H7 (cell line): ENCODE data around the gene GABRD. TPM values are rescaled to one million over a fixed set of nuclear protein-coding genes. Genes with fewer than 3 reads are reported as not detected.

ENCODE experiments used
- DNase-seq: peaks from one replicate; pipeline ENCODE4 v3.0.0; 2012
- H3K27me3 ChIP-seq: 2 replicates; pipeline ENCODE4 v1.6.0; 2011; ENCODE audit warnings: mild to moderate bottlenecking, low read length; ENCODE audit not compliant: control insufficient read depth, insufficient read depth
- H3K36me3 ChIP-seq: replicated peaks from 2 replicates; pipeline ENCODE4 v1.5.1; 2011; ENCODE audit warnings: low read length; ENCODE audit not compliant: control insufficient read depth, insufficient read depth
- H3K4me3 ChIP-seq: 2 replicates; pipeline ENCODE4 v1.5.1; 2011; ENCODE audit warnings: low read depth, mild to moderate bottlenecking, control low read depth, low read length, moderate library complexity; ENCODE audit not compliant: insufficient read depth
- total RNA-seq: library from RNA; depleted of rRNA; stranded (reverse); fragments of >200 nt; shearing (Covaris generic); gene quantifications from 2 replicates; pipeline ENCODE4 v1.2.3, GENCODE V29; 2014

The GABRD gene
- total RNA-seq, 1 experiment from 2014 or later = 5.1 TPM

GRCh38 chr1:2032737-2033136, 13.6 kb downstream of the GABRD start:
- Histone ChIP-seq H3K36me3 (no peaks in the 10 kb centered on the region), H3K4me3 (no peak overlapping the region), H3K27me3 (no peaks in the 10 kb centered on the region)
- no peak for DNase-seq

DNA sequence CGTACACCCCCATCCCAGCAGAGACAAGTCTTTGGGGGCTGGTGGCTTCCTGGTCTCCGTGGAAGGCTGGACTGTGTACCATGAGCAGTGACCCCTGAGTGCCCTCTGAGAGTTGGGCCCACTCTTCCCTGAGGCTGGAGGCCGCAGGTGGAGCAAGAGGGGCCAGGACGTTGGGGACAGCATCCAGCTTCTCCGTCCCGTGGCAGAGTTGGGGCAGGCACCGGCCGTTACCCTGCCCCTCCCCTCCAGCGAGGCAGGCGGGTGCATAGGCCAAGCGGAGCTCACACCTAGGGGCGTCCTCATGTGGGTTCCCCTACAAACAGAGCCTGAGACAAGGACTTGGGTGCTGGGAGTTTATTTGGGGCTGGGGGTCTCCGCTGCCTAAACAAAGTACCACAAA, 14.0 kb downstream of the GABRD start:
- Histone ChIP-seq H3K36me3 (no peaks in the 10 kb centered on the region), H3K27me3 (no peaks in the 10 kb centered on the region), H3K4me3 (no peak overlapping the region)
- DNase-seq = no peak

DNA sequence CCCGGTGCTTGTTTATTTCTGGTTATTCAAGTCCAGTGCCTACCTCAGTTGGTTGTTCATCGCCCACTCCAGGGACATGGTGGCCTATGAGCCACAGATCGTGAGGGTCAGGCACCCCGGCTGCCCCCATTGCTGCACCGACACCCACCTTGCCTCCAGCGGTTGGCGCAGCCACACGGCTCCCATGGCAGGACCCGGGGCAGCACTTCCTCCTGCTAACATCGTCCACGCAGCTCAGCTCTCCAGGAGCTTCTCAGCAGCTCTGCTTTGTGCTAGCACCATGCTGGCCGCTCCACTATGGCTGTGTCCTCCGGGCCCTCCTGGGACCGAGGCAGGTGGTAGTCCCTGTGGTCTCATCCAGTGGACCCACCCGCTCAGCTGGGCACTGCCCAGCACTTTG, 17.1 kb downstream of the GABRD start:
- Histone ChIP-seq H3K4me3 (no peak overlapping the region), H3K36me3 (no peaks in the 10 kb centered on the region), H3K27me3 (no peaks in the 10 kb centered on the region)
- DNase-seq = no peak

GRCh38 chr1:2037314-2037979, 18.3 kb downstream of the GABRD start:
- no peak for DNase-seq

GRCh38 chr1:2038229-2038628, 19.1 kb downstream of the GABRD start:
- no peaks in the 10 kb centered on the region for H3K27me3 ChIP-seq
- H3K36me3 ChIP-seq = no peaks in the 10 kb centered on the region
- H3K4me3 ChIP-seq = no peak overlapping the region
- DNase-seq = no peak

More at GRCh38 chr1:2037314-2037979, 18.3 kb downstream of the GABRD start:
- Histone ChIP-seq H3K36me3 (no peaks in the 10 kb centered on the region), H3K27me3 (no peaks in the 10 kb centered on the region), H3K4me3 (no peak overlapping the region)

DNA sequence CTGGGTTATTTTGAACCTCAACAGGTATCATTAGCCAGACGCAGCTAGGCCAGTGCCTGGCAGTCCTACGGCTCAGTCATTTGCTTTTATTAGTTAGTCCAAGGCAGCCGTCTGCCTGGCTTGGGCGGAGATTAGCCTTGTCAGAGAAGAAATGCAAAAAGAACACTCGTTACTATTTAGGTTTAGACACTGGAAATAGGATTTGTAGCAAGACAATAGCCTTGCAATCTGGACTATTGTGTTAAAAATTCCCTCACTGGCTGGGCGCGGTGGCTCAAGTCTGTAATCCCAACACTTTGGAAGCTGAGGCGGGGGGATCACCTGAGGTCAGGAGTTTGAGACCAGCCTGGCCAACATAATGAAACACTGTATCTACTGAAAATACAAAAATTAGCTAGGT, 20.1 kb downstream of the GABRD start:
- no peak for DNase-seq
- Histone ChIP-seq H3K4me3 (no peak overlapping the region), H3K36me3 (no peaks in the 10 kb centered on the region), H3K27me3 (no peaks in the 10 kb centered on the region)

- Histone ChIP-seq H3K27me3 (peaks cover 2% of the 10 kb centered on the region; the same call in 1 of the 2 replicates), H3K36me3 (no peaks in the 10 kb centered on the region), H3K4me3 (no peak overlapping the region)
- DNase-seq = no peak
Measured at GRCh38 chr1:2041305-2041704, 22.2 kb downstream of the GABRD start.

- no peak for DNase-seq
- no peaks in the 10 kb centered on the region for H3K36me3 ChIP-seq
- H3K27me3 ChIP-seq = peaks cover 2% of the 10 kb centered on the region; the same call in 1 of the 2 replicates
- no peak overlapping the region for H3K4me3 ChIP-seq
Measured at GRCh38 chr1:2041887-2042286, 22.7 kb downstream of the GABRD start.

DNA sequence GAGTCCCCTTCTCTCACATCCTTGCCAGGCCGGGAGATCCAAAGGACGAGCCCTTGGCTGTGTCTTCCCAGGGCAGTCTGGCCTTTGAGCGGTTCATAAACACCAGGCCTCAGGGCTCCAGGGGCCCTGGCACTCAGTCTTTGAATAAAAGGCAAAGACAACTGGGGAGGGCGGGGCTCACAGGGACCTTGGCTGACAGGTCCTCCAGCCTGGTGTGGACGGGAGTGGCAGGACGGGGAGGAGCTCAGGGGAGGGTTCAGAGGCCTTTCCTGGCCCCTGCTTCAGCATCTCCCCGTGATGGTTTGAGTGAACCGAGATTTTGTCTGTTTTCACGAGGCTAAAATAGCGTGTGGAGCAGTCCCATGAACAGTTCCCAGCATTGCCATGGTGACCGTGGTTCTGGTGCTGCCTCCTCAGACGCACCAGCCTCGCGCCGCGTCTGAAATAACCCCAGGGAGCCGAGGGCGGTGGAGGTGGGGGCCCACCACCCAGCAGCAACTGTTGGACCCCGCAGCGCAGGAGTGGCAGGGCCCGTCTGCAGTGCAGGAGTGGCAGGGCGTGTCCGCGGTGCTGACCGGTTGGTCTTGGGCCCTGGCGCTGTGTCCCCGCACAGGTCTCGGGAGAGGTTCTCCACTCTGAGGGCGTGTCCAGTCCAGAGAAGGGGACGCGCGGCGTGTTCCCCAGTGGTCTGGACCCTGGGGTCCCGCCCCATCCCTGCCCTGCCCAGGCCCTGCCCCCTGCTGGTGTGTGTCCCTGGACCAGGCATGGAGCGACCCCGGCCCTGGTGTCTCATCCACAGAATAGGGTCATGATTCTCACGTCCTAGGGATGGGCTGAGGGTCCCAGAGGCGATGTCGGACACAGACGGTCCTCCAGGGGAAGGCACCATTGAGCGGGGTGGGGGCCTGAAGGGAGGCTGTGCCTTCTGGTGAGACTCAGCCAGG, 24.0 kb downstream of the GABRD start:
- peak; percentile 76 for DNase-seq

GRCh38 chr1:2043886-2044285, 24.7 kb downstream of the GABRD start:
- Histone ChIP-seq H3K4me3 (no peak overlapping the region), H3K36me3 (no peaks in the 10 kb centered on the region), H3K27me3 (peaks cover 6% of the 10 kb centered on the region; the same call in 1 of the 2 replicates)
- no peak for DNase-seq

More for the DNA sequence above, 24.0 kb downstream of the GABRD start:
- Histone ChIP-seq H3K4me3 (no peak overlapping the region), H3K36me3 (no peaks in the 10 kb centered on the region), H3K27me3 (peaks cover 4% of the 10 kb centered on the region; the same call in 1 of the 2 replicates)

DNA sequence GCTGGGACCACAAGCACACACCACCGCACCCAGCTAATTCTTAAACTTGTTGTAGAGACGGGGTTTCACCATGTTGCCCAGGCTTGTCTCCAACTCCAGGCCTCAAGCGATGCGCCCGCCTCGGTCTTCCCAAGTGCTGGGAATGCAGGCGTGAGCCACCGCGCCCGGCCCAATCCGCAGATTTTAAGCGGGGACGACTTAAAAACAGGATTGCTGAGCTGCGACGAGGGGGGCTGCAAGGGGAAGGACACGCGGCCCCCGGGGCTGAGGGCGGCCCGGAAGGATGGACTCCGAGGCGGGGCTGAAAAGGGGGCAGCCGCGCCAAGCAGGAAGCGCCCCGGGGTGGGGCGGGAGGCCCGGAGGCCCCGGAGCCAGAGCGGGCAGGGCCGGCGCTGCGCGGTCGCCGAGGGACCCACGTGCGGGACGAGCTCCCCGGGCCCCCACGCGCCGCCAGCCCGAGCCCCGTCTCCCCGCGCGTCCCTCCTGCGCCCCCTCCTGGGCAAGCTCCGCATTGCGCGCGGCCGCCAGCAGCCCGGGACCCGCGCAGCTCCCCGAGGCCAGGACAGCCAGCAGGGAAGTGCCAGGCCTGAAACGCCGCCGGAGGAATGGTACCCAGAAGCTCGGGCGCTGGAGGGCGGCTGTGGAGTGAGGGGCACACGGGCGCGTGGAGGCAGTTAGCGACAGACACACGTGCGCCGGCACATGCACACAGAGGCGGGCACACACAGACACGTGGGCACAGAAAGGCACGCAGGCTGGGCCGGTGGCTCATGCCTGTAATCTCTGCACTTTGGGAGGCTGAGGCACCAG, 25.6 kb downstream of the GABRD start:
- no peaks in the 10 kb centered on the region for H3K36me3 ChIP-seq
- H3K27me3 ChIP-seq = peaks cover 6% of the 10 kb centered on the region; the same call in 1 of the 2 replicates
- H3K4me3 ChIP-seq = peak overlapping the region; percentile 29
- DNase-seq = peak; percentile 97

DNA sequence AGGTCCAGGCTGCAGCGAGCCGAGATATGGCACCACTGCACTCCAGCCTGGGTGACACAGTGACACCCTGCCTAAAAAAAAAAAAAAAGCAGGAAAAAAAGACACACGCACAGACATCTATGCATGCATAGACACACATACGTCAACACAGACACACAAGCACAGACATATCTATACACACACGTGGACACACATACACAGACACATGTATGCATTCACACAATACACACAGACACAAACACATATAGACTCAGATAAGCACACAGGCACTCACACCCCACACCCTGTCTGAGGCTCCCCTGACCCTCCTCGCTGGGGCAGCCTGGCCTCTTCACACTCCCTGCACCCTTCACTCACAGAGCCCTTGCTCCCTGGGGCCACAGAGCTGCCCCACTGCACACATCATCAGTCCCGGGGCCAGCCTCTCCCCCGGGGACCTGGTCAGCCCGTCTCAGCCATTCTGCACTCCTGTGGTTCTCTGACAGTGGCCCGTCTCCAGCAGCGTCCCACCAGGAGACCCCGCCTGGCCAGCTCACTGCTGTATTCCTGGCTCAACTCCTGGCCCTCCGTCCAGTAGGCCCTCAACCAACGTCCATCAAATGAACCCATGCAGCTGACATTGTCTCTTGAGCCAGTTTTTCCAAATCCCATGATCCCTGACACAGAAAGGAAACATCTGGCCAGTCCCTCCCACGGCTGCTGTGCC, 26.5 kb downstream of the GABRD start:
- H3K4me3 ChIP-seq = no peak overlapping the region
- peaks cover 7% of the 10 kb centered on the region; the same call in 1 of the 2 replicates for H3K27me3 ChIP-seq
- DNase-seq = no peak
- H3K36me3 ChIP-seq = no peaks in the 10 kb centered on the region

DNA sequence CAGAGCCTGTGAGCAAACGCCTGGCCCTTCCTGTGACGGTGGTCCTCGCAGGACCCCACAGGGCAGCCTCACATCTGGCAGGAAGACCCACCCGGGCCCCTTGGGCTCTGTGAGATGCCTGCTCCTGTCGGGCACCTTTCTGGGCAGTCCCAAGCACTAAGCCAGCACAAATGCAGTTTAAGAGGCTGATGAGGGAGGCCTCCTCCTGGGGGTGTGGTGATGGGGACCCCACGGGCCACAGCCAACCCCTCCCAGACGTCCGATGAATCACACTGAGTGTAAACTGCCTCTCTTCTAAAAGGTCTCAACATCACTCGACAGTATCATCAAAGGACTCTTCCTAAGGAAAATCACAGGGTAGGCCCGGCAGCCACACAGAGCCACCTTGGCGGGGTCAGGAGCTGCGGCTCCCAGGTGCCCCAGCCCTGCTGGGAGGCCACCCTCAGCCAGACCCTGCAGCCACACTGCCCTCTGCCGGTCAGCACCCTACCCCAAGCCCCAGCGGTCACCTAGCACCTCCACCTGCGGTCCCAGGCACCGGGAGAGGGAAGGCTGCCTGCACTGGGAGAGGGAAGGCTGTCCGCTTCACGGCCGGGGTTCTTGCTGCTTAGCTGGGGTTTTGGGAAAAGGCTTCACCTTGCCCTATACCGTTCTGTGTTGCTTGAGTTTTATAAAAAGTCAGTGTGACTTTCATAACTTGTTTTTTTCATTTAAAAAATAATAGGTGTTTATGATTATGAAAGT, 27.2 kb downstream of the GABRD start:
- peak; percentile 97 for DNase-seq
- Histone ChIP-seq H3K4me3 (no peak overlapping the region), H3K27me3 (peaks cover 14% of the 10 kb centered on the region; the same call in 1 of the 2 replicates), H3K36me3 (no peaks in the 10 kb centered on the region)
